B cell (primary cell): ENCODE results near the gene TWNK. TPM values are rescaled to one million over a fixed set of nuclear protein-coding genes. Genes with fewer than 3 reads are reported as not detected.

ENCODE experiments used
- ATAC-seq: fragments of 200-7000 bp; cut with Tn5 transposase; one replicate; pipeline ENCODE4 v1.10.0; 2021; ENCODE audit warnings: low read depth, mild to moderate bottlenecking, moderate number of reproducible peaks, moderate library complexity
- CTCF ChIA-PET: fragments of 350-600 bp; sonication (Branson Sonifier 250); formaldehyde crosslinking; loops from one replicate; lab custom pipeline; 2021; ENCODE audit warnings: antibody characterized with exemption, inconsistent platforms; lab: Charles Lee
- POLR2A ChIA-PET: fragments of 350-600 bp; sonication (Branson Sonifier 250); formaldehyde crosslinking; loops from one replicate; lab custom pipeline; 2021; ENCODE audit warnings: antibody characterized with exemption; lab: Charles Lee
- DNase-seq: peaks from one replicate; pipeline ENCODE4 v3.0.0; 2013
- H2AFZ ChIP-seq: 2 replicates; pipeline ENCODE4 v1.6.1; 2012; ENCODE audit warnings: mild to moderate bottlenecking, low read depth, low read length; ENCODE audit not compliant: insufficient read depth, poor library complexity, severe bottlenecking
- H3K27ac ChIP-seq, 2 donors: 1 replicate in 1 of 2; 2 replicates in 1 of 2; pipeline ENCODE4 v1.5.1; 2012 to 2013; ENCODE audit warnings: low read length in 2 of 2, mild to moderate bottlenecking in 2 of 2, moderate library complexity in 1 of 2
- H3K27me3 ChIP-seq, 4 experiments: fragments of 200-600 bp in 1 of 4; sonication (generic) in 1 of 4; replicated peaks in 1 of 4; 1 replicate in 2 of 4; 2 replicates in 2 of 4; pipeline versions ENCODE4 v1.6.1 to v1.7.0; 2013 to 2016; ENCODE audit warnings: low read length in 3 of 4, mild to moderate bottlenecking in 2 of 4, mixed read lengths in 1 of 4, moderate library complexity in 1 of 4; ENCODE audit not compliant: insufficient read depth in 4 of 4, control insufficient read depth in 3 of 4; ENCODE audit errors: control extremely low read depth in 1 of 4
- H3K36me3 ChIP-seq, 2 experiments: replicated peaks in 1 of 2; 1 replicate in 1 of 2; 2 replicates in 1 of 2; pipeline versions ENCODE4 v1.6.1 to v1.7.1; 2013; ENCODE audit warnings: low read length in 1 of 2; ENCODE audit not compliant: insufficient read depth in 2 of 2, control insufficient read depth in 1 of 2; ENCODE audit errors: control extremely low read depth in 1 of 2, extremely low read depth in 1 of 2
- H3K4me1 ChIP-seq, 2 donors: fragments of 200-600 bp in 1 of 2; sonication (generic) in 1 of 2; 1 replicate in 1 of 2; 2 replicates in 1 of 2; pipeline versions ENCODE4 v1.5.1 to v1.6.1; 2013 to 2017; ENCODE audit warnings: low read length in 2 of 2; ENCODE audit not compliant: control insufficient read depth in 2 of 2, insufficient read depth in 2 of 2
- H3K4me2 ChIP-seq: replicated peaks from 2 replicates; pipeline ENCODE3; 2012; ENCODE audit warnings: mild to moderate bottlenecking, low read depth, low read length; ENCODE audit not compliant: poor library complexity, severe bottlenecking
- H3K4me3 ChIP-seq, 5 experiments: fragments of 200-600 bp in 1 of 5; sonication (generic) in 1 of 5; 1 replicate in 3 of 5; 2 replicates in 2 of 5; pipeline versions ENCODE4 v1.5.1 to v1.7.0; 2011 to 2016; ENCODE audit warnings: low read length in 4 of 5, mild to moderate bottlenecking in 4 of 5, low read depth in 2 of 5, control low read depth in 1 of 5, moderate library complexity in 1 of 5; ENCODE audit not compliant: insufficient read depth in 1 of 5; ENCODE audit errors: control extremely low read depth in 1 of 5, extremely low read depth in 1 of 5
- H3K79me2 ChIP-seq: fragments of 200-600 bp; sonication (generic); one replicate; pipeline ENCODE4 v1.6.0; 2016; ENCODE audit warnings: low read length; ENCODE audit not compliant: control insufficient read depth, insufficient read depth
- H3K9ac ChIP-seq: fragments of 200-600 bp; sonication (generic); 2 replicates; pipeline ENCODE4 v1.6.1; 2017; ENCODE audit warnings: mild to moderate bottlenecking, low read length, moderate library complexity
- H3K9me3 ChIP-seq, 3 donors: one replicate each; pipeline versions ENCODE4 v1.6.1 to v1.7.1; 2013; ENCODE audit warnings: low read length in 2 of 3; ENCODE audit not compliant: control insufficient read depth in 2 of 3, insufficient read depth in 1 of 3; ENCODE audit errors: control extremely low read depth in 1 of 3
- H4K20me1 ChIP-seq: 2 replicates; pipeline ENCODE4 v1.6.0; 2012; ENCODE audit warnings: mild to moderate bottlenecking, low read length; ENCODE audit not compliant: insufficient read depth, control insufficient read depth, poor library complexity, severe bottlenecking
- H3K27ac Mint-ChIP-seq: one replicate; pipeline ENCODE4 v1.8.0; 2021; ENCODE audit warnings: mixed read lengths
- H3K27me3 Mint-ChIP-seq: one replicate; pipeline ENCODE4 v1.8.0; 2021; ENCODE audit warnings: mixed read lengths
- H3K4me1 Mint-ChIP-seq: one replicate; pipeline ENCODE4 v1.8.0; 2021; ENCODE audit warnings: mixed read lengths
- H3K4me3 Mint-ChIP-seq: one replicate; pipeline ENCODE4 v1.8.0; 2021; ENCODE audit warnings: mixed read lengths
- H3K9me3 Mint-ChIP-seq: one replicate; pipeline ENCODE4 v1.8.0; 2022; ENCODE audit warnings: mixed read lengths; ENCODE audit not compliant: insufficient read depth
- EZH2 ChIP-seq: IDR thresholded peaks from 2 replicates; pipeline ENCODE4 v1.6.1; 2012; ENCODE audit warnings: borderline replicate concordance, low read depth, mild to moderate bottlenecking, moderate library complexity, low read length; ENCODE audit not compliant: insufficient read depth, poor library complexity, severe bottlenecking
- WGBS: methylation state at CpG from one replicate; pipeline ENCODE4 v1.1.5; 2013; ENCODE audit warnings: missing lambda C conversion rate; ENCODE audit not compliant: insufficient coverage; 5-methylcytosine and 5-hydroxymethylcytosine counted together
- intact Hi-C: fragments of 100-400 bp; cut with micrococcal nuclease; formaldehyde crosslinking; loops from one replicate; pipeline ENCODE4 v1.10.0; 2022
- polyA plus RNA-seq: library from polyadenylated mRNA; depleted of rRNA; stranded (reverse); fragments of >200 nt; gene quantifications from 2 replicates; pipeline ENCODE4 v1.2.3, GENCODE V29; 2012
- total RNA-seq, 2 donors: library from RNA; stranded (reverse); fragments of 120-200 nt in 1 of 2; gene quantifications; 1 replicate in 1 of 2; 2 replicates in 1 of 2; pipeline versions ENCODE4 v1.2.3 to v1.2.4, GENCODE V29; 2013 to 2022
- TF ChIP-seq, protein P1 (sequence below): fragments of 200-600 bp; IDR thresholded peaks from one replicate; pipeline ENCODE4 v1.8.0; 2022; ENCODE audit warnings: antibody characterized with exemption, mild to moderate bottlenecking

The TWNK gene
- total and polyA plus RNA-seq, 2 donors (not counting 1 experiment from before 2014, with no cell fraction given) = 7.2 to 11.8 TPM

DNA sequence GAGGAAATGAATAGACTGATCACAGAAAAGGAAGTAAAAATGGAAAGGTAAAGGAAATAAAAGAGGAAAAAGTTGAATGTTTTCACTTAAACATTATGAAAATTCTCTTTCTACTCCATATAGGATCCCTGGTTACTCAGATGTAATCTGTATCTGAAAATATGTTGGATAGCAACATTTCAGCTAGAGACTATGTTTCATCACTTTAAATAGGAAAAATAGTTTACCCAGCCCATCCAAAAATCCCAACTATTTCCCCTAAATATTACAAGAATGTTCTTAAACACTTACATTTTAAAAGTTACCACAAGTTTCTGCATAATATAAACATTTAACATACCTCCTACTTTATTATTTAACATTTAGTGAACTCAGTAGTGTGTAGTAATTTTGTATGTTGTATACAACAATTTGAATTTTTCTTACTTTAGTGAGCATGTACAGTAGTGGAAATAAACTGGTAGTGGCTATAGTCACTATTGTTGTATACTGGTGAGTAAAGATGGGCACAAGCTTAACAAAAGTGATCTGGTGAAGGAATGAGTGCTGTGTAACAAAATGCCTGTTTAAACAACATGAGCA, 47.5 kb upstream of the TWNK start:
- H3K9me3 Mint-ChIP-seq = no peaks in the 10 kb centered on the region
- no peak overlapping the region for H3K27ac Mint-ChIP-seq
- no peak overlapping the region for H3K4me3 Mint-ChIP-seq
- no peaks in the 10 kb centered on the region for H3K79me2 ChIP-seq
- no peak overlapping the region for H3K4me3 ChIP-seq
- H2AFZ ChIP-seq = no peak overlapping the region
- ATAC-seq (no peak), DNase-seq (no peak)
- H3K27me3 ChIP-seq = no peaks in the 10 kb centered on the region
- H3K4me1 Mint-ChIP-seq = no peaks in the 10 kb centered on the region
- POLR2A ChIA-PET = no interaction called here
- H3K36me3 ChIP-seq = peaks cover 14 to 52% of the 10 kb centered on the region in 2 experiments
- CTCF ChIA-PET = interaction anchor here (1.3 kb wide), 1 partner anchor 79 kb away, joined by 3 read pairs; no protein-coding TSS in a partner anchor
- intact Hi-C loops = no loop called here
- no peak overlapping the region for H3K27ac ChIP-seq
- no peaks in the 10 kb centered on the region for H4K20me1 ChIP-seq
- H3K27me3 Mint-ChIP-seq = no peaks in the 10 kb centered on the region
- no peaks in the 10 kb centered on the region for H3K9me3 ChIP-seq
- no peak overlapping the region for H3K4me2 ChIP-seq
- TF ChIP-seq EZH2 = no peak
- H3K4me1 ChIP-seq = no peaks in the 10 kb centered on the region
- H3K9ac ChIP-seq = no peak overlapping the region

DNA sequence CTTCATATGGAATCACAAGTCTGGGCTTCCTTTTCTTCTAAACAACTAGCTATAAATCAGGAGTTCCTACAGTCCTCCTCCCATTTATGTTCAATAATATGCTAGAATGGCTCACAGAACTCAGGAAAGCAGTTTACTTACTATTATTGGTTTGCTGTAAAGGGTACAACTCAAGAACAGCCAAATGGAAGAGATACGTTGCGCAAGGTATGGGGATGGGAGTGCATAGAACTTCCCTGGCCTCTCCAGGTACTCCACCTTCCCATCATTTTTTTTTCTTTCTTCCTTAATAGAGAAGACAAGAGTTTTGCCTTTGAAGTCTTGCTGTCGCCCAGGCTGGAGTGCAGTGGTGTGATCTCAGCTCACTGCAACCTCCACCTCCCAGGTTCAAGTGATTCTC, 45.1 kb upstream of the TWNK start:
- no CpG with 5 or more reads among the region's 3 CpGs for WGBS

More for the DNA sequence above, 45.1 kb upstream of the TWNK start:
- Histone ChIP-seq H4K20me1 (no peaks in the 10 kb centered on the region), H3K4me1 (no peaks in the 10 kb centered on the region), H3K79me2 (no peaks in the 10 kb centered on the region), H3K9me3 (no peaks in the 10 kb centered on the region), H3K27me3 (no peaks in the 10 kb centered on the region), H2AFZ (no peak overlapping the region), H3K36me3 (peaks cover 14 to 67% of the 10 kb centered on the region in 2 experiments), H3K4me2 (no peak overlapping the region), H3K27ac (no peak overlapping the region), H3K9ac (no peak overlapping the region), H3K4me3 (no peak overlapping the region)
- ChIA-PET POLR2A (no interaction called here), CTCF (interaction anchor here (1.5 kb wide), 1 partner anchor 200 kb away, joined by 4 read pairs; no protein-coding TSS in a partner anchor)
- intact Hi-C loops = no loop called here
- H3K9me3 Mint-ChIP-seq = no peaks in the 10 kb centered on the region
- TF ChIP-seq, protein P1, sequence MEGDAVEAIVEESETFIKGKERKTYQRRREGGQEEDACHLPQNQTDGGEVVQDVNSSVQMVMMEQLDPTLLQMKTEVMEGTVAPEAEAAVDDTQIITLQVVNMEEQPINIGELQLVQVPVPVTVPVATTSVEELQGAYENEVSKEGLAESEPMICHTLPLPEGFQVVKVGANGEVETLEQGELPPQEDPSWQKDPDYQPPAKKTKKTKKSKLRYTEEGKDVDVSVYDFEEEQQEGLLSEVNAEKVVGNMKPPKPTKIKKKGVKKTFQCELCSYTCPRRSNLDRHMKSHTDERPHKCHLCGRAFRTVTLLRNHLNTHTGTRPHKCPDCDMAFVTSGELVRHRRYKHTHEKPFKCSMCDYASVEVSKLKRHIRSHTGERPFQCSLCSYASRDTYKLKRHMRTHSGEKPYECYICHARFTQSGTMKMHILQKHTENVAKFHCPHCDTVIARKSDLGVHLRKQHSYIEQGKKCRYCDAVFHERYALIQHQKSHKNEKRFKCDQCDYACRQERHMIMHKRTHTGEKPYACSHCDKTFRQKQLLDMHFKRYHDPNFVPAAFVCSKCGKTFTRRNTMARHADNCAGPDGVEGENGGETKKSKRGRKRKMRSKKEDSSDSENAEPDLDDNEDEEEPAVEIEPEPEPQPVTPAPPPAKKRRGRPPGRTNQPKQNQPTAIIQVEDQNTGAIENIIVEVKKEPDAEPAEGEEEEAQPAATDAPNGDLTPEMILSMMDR = no peak
- no peak for TF ChIP-seq EZH2
- no peak for DNase-seq
- no peak for ATAC-seq
- H3K27ac Mint-ChIP-seq = no peak overlapping the region
- H3K27me3 Mint-ChIP-seq = no peaks in the 10 kb centered on the region
- H3K4me1 Mint-ChIP-seq = no peaks in the 10 kb centered on the region
- H3K4me3 Mint-ChIP-seq = no peak overlapping the region
